Measurements from ENCODE around the gene TRHDE.
"Not testable (repeated sequence)": the region's sequence is repeated elsewhere in the genome, so short reads cannot be mapped to it uniquely, and the experiment has no call there.

TRHDE gene

DNA sequence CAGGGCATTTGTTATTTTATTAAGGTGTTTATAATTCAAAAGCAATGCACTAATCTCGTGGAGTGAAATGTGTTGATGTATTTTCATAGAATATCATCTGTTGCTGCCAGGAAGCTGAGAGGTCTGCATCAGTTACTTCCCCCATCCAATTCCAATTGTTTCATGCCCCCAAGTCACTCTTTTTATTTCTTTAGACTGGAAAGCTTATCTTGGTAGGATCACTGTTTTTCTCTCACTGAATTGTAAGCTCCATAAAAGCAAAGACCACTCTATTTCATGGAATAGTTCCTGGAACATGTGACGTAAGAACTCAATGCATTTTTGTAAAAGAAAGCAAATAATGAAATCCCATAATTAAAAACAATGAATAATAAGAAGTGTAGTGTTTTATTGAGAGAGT lies 420.2 kb downstream of the TRHDE start:
- TF ChIP-seq EZH2phosphoT487 (conservative IDR thresholded peaks at IDR 0.05; ENCODE audit: low read length): no peak
- TF ChIP-seq, protein P1, sequence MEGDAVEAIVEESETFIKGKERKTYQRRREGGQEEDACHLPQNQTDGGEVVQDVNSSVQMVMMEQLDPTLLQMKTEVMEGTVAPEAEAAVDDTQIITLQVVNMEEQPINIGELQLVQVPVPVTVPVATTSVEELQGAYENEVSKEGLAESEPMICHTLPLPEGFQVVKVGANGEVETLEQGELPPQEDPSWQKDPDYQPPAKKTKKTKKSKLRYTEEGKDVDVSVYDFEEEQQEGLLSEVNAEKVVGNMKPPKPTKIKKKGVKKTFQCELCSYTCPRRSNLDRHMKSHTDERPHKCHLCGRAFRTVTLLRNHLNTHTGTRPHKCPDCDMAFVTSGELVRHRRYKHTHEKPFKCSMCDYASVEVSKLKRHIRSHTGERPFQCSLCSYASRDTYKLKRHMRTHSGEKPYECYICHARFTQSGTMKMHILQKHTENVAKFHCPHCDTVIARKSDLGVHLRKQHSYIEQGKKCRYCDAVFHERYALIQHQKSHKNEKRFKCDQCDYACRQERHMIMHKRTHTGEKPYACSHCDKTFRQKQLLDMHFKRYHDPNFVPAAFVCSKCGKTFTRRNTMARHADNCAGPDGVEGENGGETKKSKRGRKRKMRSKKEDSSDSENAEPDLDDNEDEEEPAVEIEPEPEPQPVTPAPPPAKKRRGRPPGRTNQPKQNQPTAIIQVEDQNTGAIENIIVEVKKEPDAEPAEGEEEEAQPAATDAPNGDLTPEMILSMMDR (IDR thresholded peaks at IDR 0.05; ENCODE audit: insufficient read depth, low read length, poor library complexity, severe bottlenecking): no peak
- Histone ChIP-seq H3K4me2 (ENCODE audit: low read depth, low read length, poor library complexity, severe bottlenecking) (no peak overlapping the region), H3K9me2 (replicated peaks; ENCODE audit: insufficient read depth, low read length) (no peaks in the 10 kb centered on the region)

DNA sequence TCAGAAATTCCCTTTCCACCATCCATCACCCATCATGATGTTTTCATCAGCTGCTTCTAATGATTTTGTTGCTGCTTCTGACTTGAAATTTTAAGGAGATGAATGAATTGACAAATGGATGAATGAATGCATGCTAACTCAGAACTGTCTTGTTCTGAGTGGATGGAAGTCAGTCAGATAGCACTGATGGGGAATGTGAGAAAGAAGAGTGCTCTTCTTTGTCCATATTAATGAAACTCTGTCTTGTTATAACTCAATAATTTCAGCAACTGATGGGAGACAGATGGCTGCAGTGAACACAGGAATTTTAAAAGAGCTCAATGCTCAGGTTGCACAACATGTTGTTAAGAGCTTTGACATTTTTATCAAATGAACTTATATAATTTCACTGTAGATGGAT lies 422.0 kb downstream of the TRHDE start:
- Histone ChIP-seq H3K79me2 (ENCODE audit: insufficient read depth, low read length) (no peaks in the 10 kb centered on the region), H3K9me2 (replicated peaks; ENCODE audit: insufficient read depth, low read length) (no peaks in the 10 kb centered on the region), H3K9me3 (ENCODE audit: insufficient read depth, low read length) (no peaks in the 10 kb centered on the region), H3F3A (ENCODE audit: insufficient read depth) (no peaks in the 10 kb centered on the region), H3K27me3 (ENCODE audit: low read length) (no peaks in the 10 kb centered on the region), H3K4me3 (ENCODE audit: insufficient read depth, low read length, poor library complexity, severe bottlenecking) (no peak overlapping the region), H3K36me3 (ENCODE audit: low read length) (no peaks in the 10 kb centered on the region), H3K9ac (ENCODE audit: low read length) (no peak overlapping the region), H3K4me2 (ENCODE audit: low read depth, low read length, poor library complexity, severe bottlenecking) (no peak overlapping the region), H2AFZ (ENCODE audit: low read depth, low read length, severe bottlenecking) (no peak overlapping the region), H3K27ac (ENCODE audit: low read depth, low read length) (no peak overlapping the region), H4K20me1 (ENCODE audit: low read depth, low read length) (no peaks in the 10 kb centered on the region)
- TF ChIP-seq, protein P1 (IDR thresholded peaks at IDR 0.05; ENCODE audit: insufficient read depth, low read length, poor library complexity, severe bottlenecking): no peak
- no peak for TF ChIP-seq EZH2phosphoT487 (conservative IDR thresholded peaks at IDR 0.05; ENCODE audit: low read length)

More for the DNA sequence above, 420.2 kb downstream of the TRHDE start:
- H3K36me3 ChIP-seq (ENCODE audit: low read length): no peaks in the 10 kb centered on the region
- H3K27me3 ChIP-seq (ENCODE audit: low read length): no peaks in the 10 kb centered on the region
- no peaks in the 10 kb centered on the region for H3K9me3 ChIP-seq (ENCODE audit: insufficient read depth, low read length)
- H3K9ac ChIP-seq (ENCODE audit: low read length): no peak overlapping the region
- H3K79me2 ChIP-seq (ENCODE audit: insufficient read depth, low read length): no peaks in the 10 kb centered on the region
- H2AFZ ChIP-seq (ENCODE audit: low read depth, low read length, severe bottlenecking): no peak overlapping the region
- no peaks in the 10 kb centered on the region for H4K20me1 ChIP-seq (ENCODE audit: low read depth, low read length)
- H3F3A ChIP-seq (ENCODE audit: insufficient read depth): no peaks in the 10 kb centered on the region
- no peak overlapping the region for H3K4me3 ChIP-seq (ENCODE audit: insufficient read depth, low read length, poor library complexity, severe bottlenecking)
- H3K27ac ChIP-seq (ENCODE audit: low read depth, low read length): no peak overlapping the region

DNA sequence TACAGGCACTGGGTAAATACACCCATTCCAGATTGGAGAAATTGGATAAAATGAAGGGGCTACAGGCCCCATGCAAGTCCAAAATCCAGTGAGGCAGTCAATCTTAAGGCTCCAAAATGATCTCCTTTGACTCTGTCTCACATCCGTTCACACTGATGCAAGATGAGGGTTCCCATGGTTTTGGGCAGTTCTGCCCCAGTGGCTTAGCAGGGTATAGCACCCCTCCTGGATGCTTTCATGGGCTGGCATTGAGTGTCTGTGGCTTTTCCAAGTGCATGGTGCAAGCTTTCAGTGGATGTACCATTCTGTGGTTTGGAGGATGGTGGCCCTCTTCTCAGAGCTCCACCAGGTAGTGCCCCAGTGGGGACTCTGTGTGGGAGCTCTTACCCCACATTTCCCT lies 427.2 kb downstream of the TRHDE start:
- no peaks in the 10 kb centered on the region for H3F3A ChIP-seq (ENCODE audit: insufficient read depth)
- H3K4me2 ChIP-seq (ENCODE audit: low read depth, low read length, poor library complexity, severe bottlenecking): no peak overlapping the region
- no peaks in the 10 kb centered on the region for H3K9me2 ChIP-seq (replicated peaks; ENCODE audit: insufficient read depth, low read length)
- no peak overlapping the region for H2AFZ ChIP-seq (ENCODE audit: low read depth, low read length, severe bottlenecking)
- no peaks in the 10 kb centered on the region for H3K27me3 ChIP-seq (ENCODE audit: low read length)
- no peaks in the 10 kb centered on the region for H3K9me3 ChIP-seq (ENCODE audit: insufficient read depth, low read length)
- no peak overlapping the region for H3K9ac ChIP-seq (ENCODE audit: low read length)
- no peak for TF ChIP-seq EZH2phosphoT487 (conservative IDR thresholded peaks at IDR 0.05; ENCODE audit: low read length)
- TF ChIP-seq, protein P1 (IDR thresholded peaks at IDR 0.05; ENCODE audit: insufficient read depth, low read length, poor library complexity, severe bottlenecking): no peak
- H3K36me3 ChIP-seq (ENCODE audit: low read length): no peaks in the 10 kb centered on the region
- H3K4me3 ChIP-seq (ENCODE audit: insufficient read depth, low read length, poor library complexity, severe bottlenecking): no peak overlapping the region
- H3K79me2 ChIP-seq (ENCODE audit: insufficient read depth, low read length): no peaks in the 10 kb centered on the region
- H4K20me1 ChIP-seq (ENCODE audit: low read depth, low read length): no peaks in the 10 kb centered on the region
- H3K27ac ChIP-seq (ENCODE audit: low read depth, low read length): no peak overlapping the region

DNA sequence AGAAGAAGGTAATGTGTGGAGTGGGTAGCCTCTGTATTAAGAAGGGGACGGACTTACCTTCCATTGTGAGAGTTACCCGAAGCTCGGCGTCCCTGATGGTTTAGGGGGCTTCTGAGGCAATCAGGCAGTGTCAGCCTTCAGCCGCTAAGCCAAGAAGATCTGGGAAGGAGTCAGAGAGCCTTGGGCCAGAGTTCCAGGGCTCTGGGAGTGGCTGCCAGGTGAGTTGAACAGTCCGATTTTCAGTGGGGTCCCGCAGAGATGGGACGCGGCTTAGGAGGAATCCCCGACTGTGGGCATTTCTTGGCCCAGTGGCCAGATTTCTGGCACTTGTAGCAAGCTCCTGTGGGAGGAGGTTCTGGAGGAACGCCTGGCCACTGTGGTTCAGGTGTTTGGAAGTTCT lies 439.9 kb downstream of the TRHDE start:
- not testable (repeated sequence) for H3K9me3 ChIP-seq (ENCODE audit: insufficient read depth, low read length); H3K27me3 ChIP-seq (ENCODE audit: low read length)

More for the DNA sequence above, 439.9 kb downstream of the TRHDE start:
- not testable (repeated sequence) for H3K4me3 ChIP-seq (ENCODE audit: insufficient read depth, low read length, poor library complexity, severe bottlenecking); H3K79me2 ChIP-seq (ENCODE audit: insufficient read depth, low read length); H3K9me2 ChIP-seq (replicated peaks; ENCODE audit: insufficient read depth, low read length); H3F3A ChIP-seq (ENCODE audit: insufficient read depth); H2AFZ ChIP-seq (ENCODE audit: low read depth, low read length, severe bottlenecking); H3K27ac ChIP-seq (ENCODE audit: low read depth, low read length); H4K20me1 ChIP-seq (ENCODE audit: low read depth, low read length); H3K9ac ChIP-seq (ENCODE audit: low read length); H3K36me3 ChIP-seq (ENCODE audit: low read length); H3K4me2 ChIP-seq (ENCODE audit: low read depth, low read length, poor library complexity, severe bottlenecking)

All from SU-DHL-6 (cell line).